GM19023 (cell line): ENCODE data around the gene PA2G4.
"Not testable (repeated sequence)": the region's sequence is repeated elsewhere in the genome, so short reads cannot be mapped to it uniquely, and the experiment has no call there.

ENCODE experiments used
- ATAC-seq: cut with Tn5 transposase; IDR thresholded peaks from one replicate; pipeline ENCODE4 v1.9.1; 2021; ENCODE audit warnings: mild to moderate bottlenecking, moderate library complexity; ENCODE audit not compliant: unreplicated experiment

Gene PA2G4

DNA sequence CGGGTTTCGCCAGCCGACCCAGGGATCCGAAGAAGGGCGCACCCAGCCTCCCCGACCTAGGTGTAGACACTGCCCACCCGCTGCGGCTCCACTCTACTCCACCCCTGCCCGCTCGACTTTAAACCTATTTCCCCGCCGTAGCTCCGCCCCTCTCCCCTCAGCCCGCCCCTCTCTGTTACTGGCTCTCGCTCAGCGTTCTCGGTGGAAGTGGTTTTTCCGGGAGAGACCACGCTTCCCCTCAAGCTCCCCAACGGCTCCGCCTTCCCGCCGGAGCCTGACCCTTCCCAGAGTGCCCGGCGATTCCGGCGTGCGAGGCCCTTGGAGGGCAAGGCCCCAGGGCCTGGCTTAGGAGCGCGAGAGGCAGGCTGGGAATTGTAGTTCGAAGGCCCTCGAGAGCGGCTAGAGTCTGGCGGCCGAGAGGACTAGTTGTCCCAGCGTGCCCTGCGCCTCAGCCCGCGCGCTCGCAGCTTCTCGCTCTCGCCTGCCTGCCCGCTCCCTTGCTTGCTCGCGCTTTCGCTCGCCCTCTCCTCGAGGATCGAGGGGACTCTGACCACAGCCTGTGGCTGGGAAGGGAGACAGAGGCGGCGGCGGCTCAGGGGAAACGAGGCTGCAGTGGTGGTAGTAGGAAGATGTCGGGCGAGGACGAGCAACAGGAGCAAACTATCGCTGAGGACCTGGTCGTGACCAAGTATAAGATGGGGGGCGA lies at the start of gene PA2G4:
PA2G4 (plus strand) TSS at position 451 of the 706 bp plus-strand sequence; CDS start at position 630, 179 bp downstream.
- peak; percentile 95 for ATAC-seq

DNA sequence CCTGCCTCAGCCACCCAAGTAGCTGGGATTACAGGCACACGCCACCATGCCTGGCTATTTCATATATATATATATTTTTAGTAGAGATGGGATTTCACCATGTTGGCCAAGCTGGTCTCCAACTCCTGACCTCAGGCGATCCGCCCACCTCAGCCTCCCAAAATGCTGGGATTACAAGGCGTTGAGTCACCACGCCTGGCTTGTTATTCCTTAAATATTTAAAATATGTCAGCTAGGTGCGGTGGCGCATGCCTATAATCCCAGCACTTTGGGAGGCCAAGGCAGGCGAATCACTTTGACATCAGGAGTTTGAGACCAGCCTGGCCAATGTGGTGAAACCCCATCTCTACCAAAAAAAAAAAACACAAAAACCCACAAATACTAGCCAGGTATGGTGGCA lies 44.4 kb upstream of the PA2G4 start:
- ATAC-seq: not testable (repeated sequence)

DNA sequence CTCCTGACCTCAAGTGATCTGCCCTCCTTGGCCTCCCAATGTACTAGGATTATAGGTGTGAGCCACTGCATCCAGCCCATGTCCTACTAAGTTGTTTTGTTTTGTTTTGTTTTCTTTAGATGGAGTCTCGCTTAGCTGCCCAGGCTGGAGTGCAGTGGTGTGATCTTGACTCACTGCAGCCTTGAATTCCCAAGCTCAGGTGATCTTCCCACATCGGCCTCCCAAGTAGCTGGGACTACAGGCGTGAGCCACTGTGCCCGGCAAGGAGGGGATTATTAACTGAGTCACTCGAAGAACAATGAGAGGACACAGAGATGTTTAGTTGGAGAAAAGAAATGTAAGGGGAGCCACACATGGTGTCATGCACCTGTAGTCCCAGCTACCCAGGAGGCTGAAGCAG lies 42.4 kb upstream of the PA2G4 start:
- ATAC-seq: no peak

DNA sequence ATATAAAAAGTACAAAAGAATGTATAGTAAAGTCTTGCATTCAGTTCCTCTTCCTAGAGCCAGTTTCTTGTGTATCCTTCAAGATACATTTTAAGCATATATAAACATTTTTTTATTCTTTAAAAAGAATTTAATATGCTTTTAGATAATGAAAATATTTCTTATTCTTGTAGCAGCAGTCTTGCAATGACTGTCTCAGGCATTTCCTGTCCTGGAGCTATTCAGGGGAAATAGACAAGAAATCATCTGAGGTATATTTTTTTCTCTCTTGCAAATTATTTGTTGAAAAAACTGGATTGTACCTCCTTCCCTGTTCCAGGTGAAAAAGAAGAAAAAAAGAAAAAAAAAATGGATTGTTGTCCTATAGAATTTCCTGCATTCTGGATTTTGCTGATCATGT lies 41.4 kb upstream of the PA2G4 start:
- ATAC-seq: no peak

GRCh38 chr12:56071648-56072047 lies 32.7 kb upstream of the PA2G4 start:
- ATAC-seq: no peak

- ATAC-seq: no peak
Measured at GRCh38 chr12:56074396-56074795, 30.0 kb upstream of the PA2G4 start.

DNA sequence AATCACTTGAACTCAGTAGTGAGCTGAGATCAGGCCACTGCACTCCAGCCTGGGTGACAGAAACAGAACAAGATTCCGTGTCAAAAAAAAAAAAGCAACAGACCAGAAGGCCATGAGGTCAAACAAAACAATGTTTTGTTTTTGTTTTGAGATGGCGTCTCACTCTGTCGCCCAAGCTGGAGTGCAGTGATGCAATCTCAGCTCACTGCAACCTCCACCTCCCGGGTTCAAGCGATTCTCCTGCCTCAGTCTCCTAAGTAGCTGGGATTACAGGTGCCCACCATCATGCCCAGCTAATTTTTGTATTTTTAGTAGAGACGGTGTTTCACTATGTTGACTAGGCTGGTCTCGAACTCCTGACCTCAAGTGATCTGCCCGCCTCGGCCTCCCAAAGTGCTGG lies 26.4 kb upstream of the PA2G4 start:
- not testable (repeated sequence) for ATAC-seq

GRCh38 chr12:56078427-56078826 lies 25.9 kb upstream of the PA2G4 start:
- no peak for ATAC-seq

- ATAC-seq: peak; percentile 72
Measured at GRCh38 chr12:56078931-56079722, 25.2 kb upstream of the PA2G4 start.

- ATAC-seq: peak; percentile 32
Measured at GRCh38 chr12:56079723-56080555, 24.4 kb upstream of the PA2G4 start, which contains the start of gene ERBB3. TSS of gene ERBB3 (plus strand) at chr12:56080165. CDS start at chr12:56080301, 136 bp downstream.

DNA sequence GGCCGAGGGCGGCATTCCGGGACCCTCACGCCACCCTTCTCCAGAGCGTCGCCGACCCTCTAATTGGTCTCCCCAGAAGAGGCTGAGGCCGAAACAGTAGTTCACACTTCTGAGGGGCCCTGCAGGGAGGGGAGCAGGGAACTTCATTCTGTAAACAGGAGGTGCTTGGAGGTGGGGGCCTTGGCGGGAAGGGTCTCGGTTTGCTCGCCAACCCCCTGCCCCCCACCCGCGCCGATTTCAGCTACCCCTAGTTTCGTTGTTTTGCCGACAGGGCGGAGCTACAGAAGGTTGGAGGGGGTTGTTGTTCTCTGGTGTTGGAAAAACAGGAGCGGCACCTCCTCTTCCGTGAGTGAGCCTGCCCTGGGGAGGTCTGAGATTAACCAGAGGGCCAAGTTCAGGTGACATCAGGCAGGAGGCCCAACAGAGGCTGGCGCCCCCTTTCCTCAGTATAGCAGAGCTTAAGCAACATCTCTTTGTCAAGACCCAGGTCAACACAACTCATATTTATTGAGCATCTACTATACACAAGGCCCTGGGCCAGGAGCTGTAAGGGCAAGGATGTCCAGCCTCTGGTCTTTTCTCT lies 23.7 kb upstream of the PA2G4 start:
- ATAC-seq: no peak

DNA sequence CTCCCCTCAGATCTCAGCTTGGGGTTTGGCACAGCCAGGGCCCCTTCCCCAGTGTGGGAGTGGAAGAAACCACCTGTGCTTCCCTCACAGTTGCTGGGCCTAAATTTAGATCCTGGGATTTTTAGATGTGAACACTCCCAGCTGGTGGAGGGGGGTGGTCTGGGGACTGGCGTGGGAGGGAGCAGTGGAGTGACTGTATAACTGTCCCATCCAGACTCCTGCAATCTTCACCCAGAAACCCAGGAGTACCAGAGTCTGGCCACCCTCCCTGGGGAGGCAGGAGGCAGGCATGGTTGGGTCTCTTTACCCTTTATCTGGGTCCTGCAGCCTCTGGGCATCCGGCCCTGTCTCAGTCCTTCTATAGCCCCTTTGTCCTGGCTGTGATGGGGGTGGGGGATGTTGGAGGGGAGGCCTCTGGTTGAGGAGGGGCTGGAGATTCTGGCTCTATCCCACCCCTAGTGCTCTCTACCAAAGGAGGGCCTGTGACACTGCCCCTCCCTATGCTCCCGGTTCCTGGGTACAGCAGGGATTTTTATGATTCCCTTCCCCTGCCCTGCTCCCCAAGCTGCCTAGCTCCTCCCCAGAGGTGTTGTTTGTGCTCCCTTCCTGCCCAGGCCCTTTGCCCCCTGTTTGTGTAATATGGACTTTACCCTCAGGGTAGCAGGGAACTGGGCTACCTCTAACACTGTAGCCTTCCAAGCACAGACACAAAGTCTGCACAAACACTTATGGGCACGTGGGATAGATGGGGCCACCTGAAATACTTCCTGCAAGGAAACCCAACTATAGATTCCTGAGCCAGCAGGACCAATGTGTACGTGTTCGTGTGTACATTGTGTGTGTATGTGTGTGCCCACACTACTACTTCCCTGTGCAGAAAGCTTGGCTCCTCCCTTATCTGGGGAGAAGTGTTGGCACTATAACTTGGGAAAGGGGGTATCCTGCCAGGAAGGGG lies 22.7 kb upstream of the PA2G4 start:
- ATAC-seq: no peak

DNA sequence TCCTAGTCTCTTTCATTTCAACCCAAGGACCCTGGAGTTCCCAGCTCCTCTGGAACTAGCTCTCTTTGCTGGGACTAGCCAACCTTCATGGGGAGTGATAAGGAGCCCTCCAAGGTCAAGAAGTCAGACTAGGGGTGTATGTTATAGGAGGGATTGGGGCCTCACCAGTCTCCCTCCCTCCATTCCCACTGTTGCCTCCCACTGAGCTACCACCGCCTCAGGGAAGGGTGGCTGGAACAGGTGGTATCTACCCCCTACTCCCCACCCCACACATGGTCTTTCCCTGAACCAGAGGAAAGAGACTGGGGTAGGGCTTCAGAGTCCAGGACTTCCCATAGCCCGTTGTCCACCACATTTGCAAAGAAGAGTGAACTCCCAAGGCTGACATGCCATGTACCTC lies 22.0 kb upstream of the PA2G4 start:
- no peak for ATAC-seq

- no peak for ATAC-seq
Measured at GRCh38 chr12:56082967-56083366, 21.4 kb upstream of the PA2G4 start.

DNA sequence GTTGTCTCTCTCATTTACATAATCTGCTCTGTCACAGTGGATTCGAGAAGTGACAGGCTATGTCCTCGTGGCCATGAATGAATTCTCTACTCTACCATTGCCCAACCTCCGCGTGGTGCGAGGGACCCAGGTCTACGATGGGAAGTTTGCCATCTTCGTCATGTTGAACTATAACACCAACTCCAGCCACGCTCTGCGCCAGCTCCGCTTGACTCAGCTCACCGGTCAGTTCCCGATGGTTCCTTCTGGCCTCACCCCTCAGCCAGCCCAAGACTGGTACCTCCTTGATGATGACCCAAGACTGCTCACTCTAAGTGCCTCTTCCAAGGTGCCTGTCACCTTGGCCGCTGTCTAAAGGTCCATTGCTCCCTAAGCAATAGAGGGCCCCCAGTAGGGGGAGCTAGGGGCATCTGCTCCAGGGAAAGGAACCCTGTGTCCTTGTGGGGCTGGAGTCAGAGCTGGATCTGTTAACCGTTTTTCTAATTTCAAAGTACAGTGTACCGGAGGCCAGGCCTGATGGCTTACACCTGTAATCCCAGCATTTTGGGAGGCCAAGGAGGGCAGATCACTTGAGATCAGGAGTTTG lies 19.3 kb upstream of the PA2G4 start:
- ATAC-seq: no peak

DNA sequence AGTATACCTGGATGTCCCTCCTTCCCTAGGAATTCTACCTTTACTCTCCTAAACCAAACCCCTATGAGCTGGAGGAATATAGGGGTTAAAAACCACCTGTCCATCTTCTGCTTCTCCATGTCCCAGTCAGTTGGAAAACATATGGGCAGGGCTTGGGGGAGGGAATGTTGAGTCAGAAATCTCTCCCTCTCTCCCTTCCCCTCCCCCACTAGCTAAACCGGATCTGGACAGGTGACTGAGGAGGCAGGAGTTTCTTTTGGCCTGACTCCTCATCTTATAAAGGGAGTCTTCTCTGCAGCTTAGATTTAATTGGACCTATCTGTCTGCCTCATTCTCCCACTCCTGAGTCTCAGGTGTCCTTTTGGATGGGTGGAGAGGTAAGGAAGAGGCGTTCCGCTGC lies 18.3 kb upstream of the PA2G4 start:
- ATAC-seq: no peak

- no peak for ATAC-seq
Measured at GRCh38 chr12:56086608-56087007, 17.8 kb upstream of the PA2G4 start.

GRCh38 chr12:56087220-56087619 lies 17.1 kb upstream of the PA2G4 start:
- no peak for ATAC-seq

GRCh38 chr12:56097738-56098137 lies 6.6 kb upstream of the PA2G4 start:
- ATAC-seq: no peak
